Neural cell (in vitro differentiated cells): ENCODE measurements around the gene P3H1. TPM values are rescaled to one million over a fixed set of nuclear protein-coding genes. Genes with fewer than 3 reads are reported as not detected.
"Not testable (repeated sequence)": the region's sequence is repeated elsewhere in the genome, so short reads cannot be mapped to it uniquely, and the experiment has no call there.

ENCODE experiments used
- H2AFZ ChIP-seq: fragments of 200-600, 300-800 bp; sonication (generic), shearing (Covaris generic); 2 replicates; pipeline ENCODE4 v1.6.0; 2014; ENCODE audit warnings: low read depth, mild to moderate bottlenecking, antibody characterized with exemption, low read length, moderate library complexity
- H3F3A ChIP-seq: fragments of 200-600 bp; shearing (Covaris generic); 2 replicates; pipeline ENCODE4 v1.6.1; 2016; ENCODE audit warnings: mild to moderate bottlenecking, moderate library complexity, mixed read lengths, antibody characterized with exemption, low read length; ENCODE audit not compliant: insufficient read depth, poor library complexity, severe bottlenecking
- H3K27ac ChIP-seq: fragments of 200-600, 300-800 bp; sonication (generic), shearing (Covaris generic); 2 replicates; pipeline ENCODE4 v1.5.1; 2014; ENCODE audit warnings: mild to moderate bottlenecking, low read length, moderate library complexity
- H3K27me3 ChIP-seq: fragments of 300-800, 200-600 bp; sonication (generic), shearing (Covaris generic); 2 replicates; pipeline ENCODE4 v1.6.0; 2014; ENCODE audit warnings: mild to moderate bottlenecking, low read depth, low read length, moderate library complexity; ENCODE audit not compliant: insufficient read depth
- H3K36me3 ChIP-seq: fragments of 300-800, 200-600 bp; sonication (generic), shearing (Covaris generic); 2 replicates; pipeline ENCODE4 v1.5.1; 2014; ENCODE audit warnings: mild to moderate bottlenecking, antibody characterized with exemption, low read length, moderate library complexity; ENCODE audit not compliant: insufficient read depth
- H3K4me2 ChIP-seq: fragments of 300-800, 200-600 bp; sonication (generic), shearing (Covaris generic); 2 replicates; pipeline ENCODE4 v1.6.0; 2014; ENCODE audit warnings: mild to moderate bottlenecking, low read length
- H3K4me3 ChIP-seq: fragments of 300-800, 200-600 bp; sonication (generic), shearing (Covaris generic); 2 replicates; pipeline ENCODE4 v1.5.1; 2014; ENCODE audit warnings: mild to moderate bottlenecking, low read length, moderate library complexity
- H3K79me2 ChIP-seq: fragments of 200-600 bp; shearing (Covaris generic); replicated peaks from 2 replicates; pipeline ENCODE4 v1.6.0; 2014; ENCODE audit warnings: mild to moderate bottlenecking, low read length, moderate library complexity; ENCODE audit not compliant: insufficient read depth
- H3K9ac ChIP-seq: fragments of 300-800, 200-600 bp; sonication (generic), shearing (Covaris generic); 2 replicates; pipeline ENCODE4 v1.6.1; 2016; ENCODE audit warnings: mild to moderate bottlenecking, low read length, mixed read lengths
- H3K9me2 ChIP-seq: fragments of 200-600 bp; shearing (Covaris generic); 2 replicates; pipeline ENCODE4 v1.6.1; 2016; ENCODE audit warnings: mild to moderate bottlenecking, low read length, mixed read lengths; ENCODE audit not compliant: insufficient read depth
- H3K9me3 ChIP-seq: fragments of 200-600, 300-800 bp; sonication (generic), shearing (Covaris generic); 2 replicates; pipeline ENCODE4 v1.6.1; 2016; ENCODE audit warnings: mild to moderate bottlenecking, mixed run types, low read length, moderate library complexity, mixed read lengths
- H4K20me1 ChIP-seq: fragments of 200-600 bp; shearing (Covaris generic); 2 replicates; pipeline ENCODE4 v1.6.1; 2016; ENCODE audit warnings: mild to moderate bottlenecking, mixed run types; ENCODE audit not compliant: insufficient read depth
- CTCF ChIP-seq: fragments of 450-650 bp; IDR thresholded peaks from 2 replicates; pipeline ENCODE4 v1.5.1; 2014; ENCODE audit warnings: antibody characterized with exemption, mild to moderate bottlenecking, moderate library complexity; ENCODE audit not compliant: poor library complexity, severe bottlenecking
- EP300 ChIP-seq: fragments of 450-650 bp; conservative IDR thresholded peaks from 2 replicates; pipeline ENCODE4 v1.6.1; 2014; ENCODE audit warnings: antibody characterized with exemption, mild to moderate bottlenecking, moderate library complexity; ENCODE audit not compliant: poor library complexity, severe bottlenecking
- EZH2 ChIP-seq: fragments of 200-600, 300-800 bp; shearing (Covaris generic), sonication (generic); IDR thresholded peaks from 2 replicates; pipeline ENCODE4 v1.6.1; 2014; ENCODE audit warnings: antibody characterized with exemption, low read length, borderline replicate concordance, mild to moderate bottlenecking; ENCODE audit not compliant: insufficient read depth, poor library complexity, severe bottlenecking
- MXI1 ChIP-seq: fragments of 450-650 bp; conservative IDR thresholded peaks from 2 replicates; pipeline ENCODE4 v1.6.1; 2014; ENCODE audit warnings: antibody characterized with exemption, mild to moderate bottlenecking; ENCODE audit not compliant: poor library complexity, severe bottlenecking
- POLR2AphosphoS5 ChIP-seq: IDR thresholded peaks from 2 replicates; pipeline ENCODE4 v1.6.1; 2012
- RAD21 ChIP-seq: fragments of 450-650 bp; conservative IDR thresholded peaks from 2 replicates; pipeline ENCODE4 v1.6.1; 2014; ENCODE audit warnings: antibody characterized with exemption, mild to moderate bottlenecking, moderate library complexity
- SMC3 ChIP-seq: fragments of 450-650 bp; conservative IDR thresholded peaks from 2 replicates; pipeline ENCODE4 v1.6.1; 2014; ENCODE audit warnings: antibody characterized with exemption, mild to moderate bottlenecking, moderate library complexity; ENCODE audit not compliant: poor library complexity
- TAF1 ChIP-seq: IDR thresholded peaks from 2 replicates; pipeline ENCODE4 v1.6.1; 2012; ENCODE audit warnings: low read depth
- polyA plus RNA-seq: library from polyadenylated mRNA; depleted of rRNA; stranded (reverse); fragments of >200 nt; gene quantifications from 2 replicates; pipeline ENCODE4 v1.2.3, GENCODE V29; 2014
- TF ChIP-seq, protein P1 (sequence below): IDR thresholded peaks from 2 replicates; pipeline ENCODE4 v1.6.1; 2012; ENCODE audit warnings: borderline replicate concordance

P3H1 gene
- polyA plus RNA-seq, 1 donor from 2014 or later, result 32.4 TPM

DNA sequence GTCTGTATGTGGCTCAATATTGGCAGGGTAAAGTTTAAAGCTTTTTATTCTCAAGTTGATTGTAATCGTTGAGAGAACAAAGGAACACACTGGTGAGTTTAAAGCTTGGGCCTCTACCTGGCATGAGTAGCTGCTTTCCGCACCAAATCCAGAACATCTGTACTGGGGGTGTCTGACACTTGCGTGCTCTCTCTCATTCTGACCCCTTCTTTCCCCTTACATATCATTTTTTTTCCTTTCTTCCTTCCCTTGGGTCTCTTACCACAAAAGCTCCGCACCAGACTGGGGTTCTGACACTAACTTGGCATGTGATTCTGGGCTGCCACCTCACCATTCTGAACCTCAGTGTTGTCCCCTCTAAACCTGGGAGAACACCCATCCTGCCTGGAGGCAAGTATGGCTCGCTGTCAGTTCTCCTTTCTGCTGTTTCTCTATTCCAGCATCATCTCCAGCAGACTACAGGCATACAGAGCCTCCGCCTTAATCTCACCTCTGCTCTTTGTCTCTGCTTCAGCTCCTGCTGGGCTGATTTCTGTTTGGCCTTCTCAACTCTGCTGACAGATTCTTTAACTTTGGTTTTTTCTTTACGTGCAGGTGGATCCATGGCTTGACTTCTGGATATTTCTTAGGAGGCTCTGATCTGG, 49.2 kb upstream of the P3H1 start:
- Histone ChIP-seq H3K4me3 (peak overlapping the region; percentile 68), H3K9me3 (no peaks in the 10 kb centered on the region), H4K20me1 (no peaks in the 10 kb centered on the region), H3K27me3 (no peaks in the 10 kb centered on the region), H3K79me2 (peaks cover 39% of the 10 kb centered on the region), H3K27ac (peak overlapping the region; percentile 95), H2AFZ (peak overlapping the region; percentile 47), H3F3A (no peaks in the 10 kb centered on the region), H3K9me2 (no peaks in the 10 kb centered on the region), H3K36me3 (no peaks in the 10 kb centered on the region), H3K4me2 (peak overlapping the region; percentile 99), H3K9ac (peak overlapping the region; percentile 80)
- no peak for TF ChIP-seq CTCF
- TF ChIP-seq, protein P1, sequence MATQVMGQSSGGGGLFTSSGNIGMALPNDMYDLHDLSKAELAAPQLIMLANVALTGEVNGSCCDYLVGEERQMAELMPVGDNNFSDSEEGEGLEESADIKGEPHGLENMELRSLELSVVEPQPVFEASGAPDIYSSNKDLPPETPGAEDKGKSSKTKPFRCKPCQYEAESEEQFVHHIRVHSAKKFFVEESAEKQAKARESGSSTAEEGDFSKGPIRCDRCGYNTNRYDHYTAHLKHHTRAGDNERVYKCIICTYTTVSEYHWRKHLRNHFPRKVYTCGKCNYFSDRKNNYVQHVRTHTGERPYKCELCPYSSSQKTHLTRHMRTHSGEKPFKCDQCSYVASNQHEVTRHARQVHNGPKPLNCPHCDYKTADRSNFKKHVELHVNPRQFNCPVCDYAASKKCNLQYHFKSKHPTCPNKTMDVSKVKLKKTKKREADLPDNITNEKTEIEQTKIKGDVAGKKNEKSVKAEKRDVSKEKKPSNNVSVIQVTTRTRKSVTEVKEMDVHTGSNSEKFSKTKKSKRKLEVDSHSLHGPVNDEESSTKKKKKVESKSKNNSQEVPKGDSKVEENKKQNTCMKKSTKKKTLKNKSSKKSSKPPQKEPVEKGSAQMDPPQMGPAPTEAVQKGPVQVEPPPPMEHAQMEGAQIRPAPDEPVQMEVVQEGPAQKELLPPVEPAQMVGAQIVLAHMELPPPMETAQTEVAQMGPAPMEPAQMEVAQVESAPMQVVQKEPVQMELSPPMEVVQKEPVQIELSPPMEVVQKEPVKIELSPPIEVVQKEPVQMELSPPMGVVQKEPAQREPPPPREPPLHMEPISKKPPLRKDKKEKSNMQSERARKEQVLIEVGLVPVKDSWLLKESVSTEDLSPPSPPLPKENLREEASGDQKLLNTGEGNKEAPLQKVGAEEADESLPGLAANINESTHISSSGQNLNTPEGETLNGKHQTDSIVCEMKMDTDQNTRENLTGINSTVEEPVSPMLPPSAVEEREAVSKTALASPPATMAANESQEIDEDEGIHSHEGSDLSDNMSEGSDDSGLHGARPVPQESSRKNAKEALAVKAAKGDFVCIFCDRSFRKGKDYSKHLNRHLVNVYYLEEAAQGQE, result peak; percentile 69
- no peak for TF ChIP-seq SMC3
- no peak for TF ChIP-seq EZH2
- TF ChIP-seq MXI1, result no peak
- TF ChIP-seq EP300, result no peak
- no peak for TF ChIP-seq RAD21
- no peak for TF ChIP-seq POLR2AphosphoS5
- TF ChIP-seq TAF1, result peak; percentile 80

DNA sequence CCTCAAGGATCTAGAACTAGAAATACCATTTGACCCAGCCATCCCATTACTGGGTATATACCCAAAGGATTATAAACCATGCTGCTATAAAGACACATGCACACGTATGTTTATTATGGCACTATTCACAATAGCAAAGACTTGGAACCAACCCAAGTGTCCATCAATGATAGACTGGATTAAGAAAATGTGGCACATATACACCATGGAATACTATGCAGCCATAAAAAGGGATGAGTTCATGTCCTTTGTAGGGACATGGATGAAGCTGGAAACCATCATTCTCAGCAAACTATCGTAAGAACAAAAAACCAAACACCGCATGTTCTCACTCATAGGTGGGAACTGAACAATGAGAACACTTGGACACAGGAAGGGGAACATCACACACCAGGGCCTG, 48.0 kb upstream of the P3H1 start:
- H3K9me2 ChIP-seq, H3K36me3 ChIP-seq, H3K9ac ChIP-seq, H4K20me1 ChIP-seq, H3K9me3 ChIP-seq, H3K27me3 ChIP-seq, H3K27ac ChIP-seq, H3F3A ChIP-seq, H2AFZ ChIP-seq, H3K4me2 ChIP-seq, H3K4me3 ChIP-seq: not testable (repeated sequence)
- peaks cover 39% of the 10 kb centered on the region for H3K79me2 ChIP-seq
